Adrenal gland (tissue), 12 donors: ENCODE data around the gene FCN2. TPM values are rescaled to one million over a fixed set of nuclear protein-coding genes. Genes with fewer than 3 reads are reported as not detected.

ENCODE experiments used
- DNase-seq, 7 donors: peaks; one replicate each; pipeline ENCODE4 v3.0.0-alpha.2; 2019 to 2020
- H3K27ac ChIP-seq, 5 donors: fragments of 200-600 bp; sonication (generic) in 4 of 5; 1 replicate in 3 of 5; 2 replicates in 2 of 5; pipeline versions ENCODE4 v1.5.1 to v1.8.0; 2016 to 2020; ENCODE audit warnings: mild to moderate bottlenecking in 1 of 5
- H3K27me3 ChIP-seq: fragments of 200-600 bp; 2 replicates; pipeline ENCODE4 v1.8.0; 2021
- H3K36me3 ChIP-seq, 2 donors: fragments of 200-600 bp; replicated peaks in 1 of 2; 1 replicate in 1 of 2; 2 replicates in 1 of 2; pipeline versions ENCODE4 v1.5.1 to v1.8.0; 2018 to 2022
- H3K4me1 ChIP-seq, 2 donors: fragments of 200-600 bp; replicated peaks in 1 of 2; 1 replicate in 1 of 2; 2 replicates in 1 of 2; pipeline versions ENCODE4 v1.5.1 to v1.8.0; 2018 to 2021
- H3K4me3 ChIP-seq, 4 donors: fragments of 200-600 bp; sonication (generic) in 3 of 4; one replicate each; pipeline ENCODE4 v1.5.1; 2016 to 2018
- H3K9me3 ChIP-seq, 3 donors: fragments of 200-600 bp; sonication (generic) in 1 of 3; replicated peaks in 1 of 3; 1 replicate in 2 of 3; 2 replicates in 1 of 3; pipeline versions ENCODE4 v1.5.1 to v1.8.0; 2016 to 2021
- CTCF ChIP-seq, 6 experiments: fragments of 450-650 bp in 4 of 6; fragments of 200-600 bp in 2 of 6; sonication (generic) in 1 of 6; IDR thresholded peaks; 1 replicate in 5 of 6; 2 replicates in 1 of 6; pipeline versions ENCODE4 v1.5.1 to v1.8.0; 2016 to 2021; ENCODE audit warnings: antibody characterized with exemption in 6 of 6, mild to moderate bottlenecking in 2 of 6, moderate library complexity in 1 of 6
- POLR2A ChIP-seq, 2 donors: fragments of 450-650 bp; IDR thresholded peaks; one replicate each; pipeline ENCODE4 v1.6.1; 2017; ENCODE audit warnings: antibody characterized with exemption in 2 of 2, mild to moderate bottlenecking in 2 of 2, moderate library complexity in 1 of 2
- WGBS, 4 donors: extraction: QIAGEN DNeasy Blood & Tissue Kit in 2 of 4; methylation state at CpG; one replicate each; pipeline versions ENCODE4 v1.1.5 to v1.1.7; 2013 to 2017; 5-methylcytosine and 5-hydroxymethylcytosine counted together
- intact Hi-C, 2 donors: fragments of 100-400 bp; cut with DNase I; formaldehyde crosslinking; loops; one replicate each; pipeline versions ENCODE4 v1.14.1 to v1.15.0; 2022 to 2023
- polyA plus RNA-seq, 3 donors: library from polyadenylated mRNA; stranded (reverse); fragments of 200-250 nt in 2 of 3; fragments of 350-450 nt in 1 of 3; fragmentation: Illumina TruSeq in 1 of 3; extraction: RNeasy Lipid Tissue Mini Kit (QIAGEN cat#74804) in 1 of 3; gene quantifications; one replicate each; pipeline ENCODE4 v1.2.3, GENCODE V29; 2013 to 2014
- total RNA-seq, 9 donors: library from RNA; depleted of rRNA in 4 of 9; stranded (reverse); fragments of >200 nt in 4 of 9; fragments of 120-200 nt in 1 of 9; fragmentation: NEBNext Ultra II Directional in 1 of 9; extraction: Animal tissue kit (Norgen Biotek cat#: 25700) in 1 of 9; gene quantifications; one replicate each; pipeline versions ENCODE4 v1.1.0 to v1.2.4, GENCODE V29; 2013 to 2023
- donor health status: healthy with polysubstance abuse.
- donor health status: Bipolar disorder and iron deficiency.
- donor health status: DM: yes; HTN: yes; CAD: no.
- donor health status: DM: no; HTN: no; CAD: no.
- donor health status: DM: no; HTN: no; CAD: no.
- donor health status: DM: yes; HTN: yes; CAD: no.

FCN2 gene
- total and polyA plus RNA-seq, 12 donors, result 6.7 to 99.6 (median 31.2) TPM

DNA sequence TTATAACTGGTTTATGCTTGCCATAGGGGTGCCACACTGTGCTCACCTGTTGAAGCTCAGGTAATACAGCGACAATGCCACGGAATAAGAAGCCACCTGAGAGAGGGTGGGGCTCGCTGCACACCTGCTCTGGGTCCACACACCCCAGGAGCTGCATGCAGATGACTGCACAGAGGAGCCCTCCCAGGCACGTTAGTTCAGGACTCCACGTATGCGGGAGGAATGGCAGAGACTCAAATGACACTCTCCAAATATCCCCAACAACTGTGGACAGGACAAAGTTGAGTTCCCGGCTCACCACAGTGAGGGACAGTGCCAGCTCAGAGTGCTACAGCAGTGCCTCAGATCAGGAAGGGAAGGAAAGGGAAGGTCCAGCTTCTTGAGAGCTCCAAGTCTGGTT is 42.9 kb downstream of the FCN2 start:
- Histone ChIP-seq H3K27me3 (no peaks in the 10 kb centered on the region), H3K27ac (no peak overlapping the region), H3K4me1 (no peaks in the 10 kb centered on the region), H3K4me3 (no peak overlapping the region), H3K36me3 (no peaks in the 10 kb centered on the region), H3K9me3 (peaks cover 0 to 9% (median 0%) of the 10 kb centered on the region in 3 donors)
- DNase-seq, result peak in 1 of 7 donors; percentile 6
- TF ChIP-seq CTCF (IDR thresholded peaks at IDR 0.05), result no peak
- no peak for TF ChIP-seq POLR2A (IDR thresholded peaks at IDR 0.05)
- intact Hi-C loops, result no loop called here
- WGBS, 4 donors, result 87 to 93% (median 91%) methylated on average over 7 of the region's 7 CpGs

DNA sequence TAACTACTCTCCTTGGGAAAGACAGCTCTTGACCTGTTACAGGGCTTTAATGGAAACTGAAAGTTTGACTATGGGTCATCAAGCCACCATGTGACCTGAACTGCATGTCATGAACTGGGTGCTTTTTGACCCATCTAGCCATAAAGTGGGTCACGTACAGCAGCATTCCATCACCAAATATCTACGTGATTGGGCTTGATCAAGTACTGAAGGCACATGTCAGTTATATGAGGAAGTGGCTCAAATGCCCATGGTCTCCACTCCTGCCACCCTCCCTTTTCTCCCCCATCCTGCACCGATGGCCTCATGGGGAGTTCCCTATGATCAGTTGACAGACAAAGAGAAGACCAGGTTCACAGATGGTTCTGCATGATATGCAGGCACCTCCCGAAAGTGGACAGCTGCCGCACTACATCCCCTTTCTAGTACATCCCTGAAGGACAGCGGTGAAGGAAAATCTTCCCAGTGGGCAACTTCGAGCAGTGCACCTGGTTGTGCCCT is 44.5 kb downstream of the FCN2 start:
- intact Hi-C loops, result no loop called here
- peak in 1 of 7 donors; percentile 4 for DNase-seq
- Histone ChIP-seq H3K27me3 (no peaks in the 10 kb centered on the region), H3K4me1 (no peaks in the 10 kb centered on the region), H3K36me3 (no peaks in the 10 kb centered on the region), H3K4me3 (no peak overlapping the region), H3K27ac (no peak overlapping the region), H3K9me3 (peaks cover 0 to 2% (median 0%) of the 10 kb centered on the region in 3 donors)
- TF ChIP-seq POLR2A (IDR thresholded peaks at IDR 0.05), result no peak
- no peak for TF ChIP-seq CTCF (IDR thresholded peaks at IDR 0.05)
- 73 to 85% (median 80%) methylated on average over 7 of the region's 7 CpGs for WGBS, 4 donors

- intact Hi-C loops, result no loop called here
- H3K4me3 ChIP-seq, result no peak overlapping the region
- no peaks in the 10 kb centered on the region for H3K4me1 ChIP-seq
- H3K9me3 ChIP-seq, result no peaks in the 10 kb centered on the region
- WGBS, 4 donors, result 57 to 81% (median 78%) methylated on average over 6 to 15 of the region's 15 CpGs
- H3K27ac ChIP-seq, result no peak overlapping the region
- TF ChIP-seq CTCF (IDR thresholded peaks at IDR 0.05) (no peak), POLR2A (IDR thresholded peaks at IDR 0.05) (no peak)
- DNase-seq, result no peak
- no peaks in the 10 kb centered on the region for H3K36me3 ChIP-seq
- no peaks in the 10 kb centered on the region for H3K27me3 ChIP-seq
These were observed 48.0 kb downstream of the FCN2 start for GRCh38 chr9:134928436-134929192.

DNA sequence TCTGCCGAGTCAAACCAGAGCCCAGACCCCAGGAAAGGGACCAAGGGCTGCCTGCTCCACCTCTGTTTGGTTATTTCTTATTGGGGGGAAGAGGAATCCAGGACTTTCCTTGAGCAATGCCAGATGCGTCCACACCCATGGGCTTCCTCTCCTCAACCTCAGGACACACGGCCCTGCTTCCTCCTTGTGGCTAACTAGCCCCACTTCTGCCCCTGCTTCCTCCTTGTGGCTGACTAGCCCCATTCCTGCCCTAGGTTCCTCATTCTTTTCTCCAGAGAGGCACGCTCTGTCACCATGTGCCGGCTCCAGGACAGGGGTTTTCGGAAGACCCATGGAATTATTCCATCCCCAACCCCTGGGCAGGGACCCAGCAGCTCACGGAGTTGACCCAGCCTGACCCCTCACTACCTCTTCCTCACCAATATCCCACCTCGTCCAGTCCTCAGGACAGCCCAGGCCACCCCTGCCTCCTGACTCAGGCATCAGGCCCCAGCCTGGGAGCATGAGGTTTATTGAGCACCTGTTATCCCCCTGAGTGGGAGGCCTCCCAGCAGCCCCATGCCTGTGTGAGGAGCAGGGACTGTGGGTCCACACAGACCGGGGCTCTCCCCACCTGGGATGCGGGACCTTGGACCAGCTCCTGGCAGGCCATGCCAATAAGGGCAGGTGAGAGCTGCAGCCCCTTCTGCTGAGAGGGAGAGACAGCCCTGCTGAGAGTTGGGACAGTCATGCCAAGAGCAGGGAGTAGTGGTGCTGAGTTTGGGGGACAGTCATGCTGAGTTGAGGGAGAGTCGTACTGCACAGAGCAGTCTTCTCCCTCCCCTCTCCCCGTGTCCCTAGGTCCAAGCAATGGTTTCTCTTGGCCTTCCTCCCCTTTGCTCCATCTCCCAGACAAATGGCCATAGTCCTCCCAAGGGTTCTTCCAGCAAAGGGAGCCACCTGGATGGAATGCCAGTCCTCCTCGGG is 48.9 kb downstream of the FCN2 start:
- peak in 6 of 7 donors; percentile 36 to 62 (median 50) for DNase-seq
- TF ChIP-seq CTCF (IDR thresholded peaks at IDR 0.05) (no peak), POLR2A (IDR thresholded peaks at IDR 0.05) (no peak)
- Histone ChIP-seq H3K36me3 (no peaks in the 10 kb centered on the region), H3K27ac (no peak overlapping the region), H3K27me3 (no peaks in the 10 kb centered on the region), H3K4me1 (no peaks in the 10 kb centered on the region), H3K9me3 (no peaks in the 10 kb centered on the region), H3K4me3 (no peak overlapping the region)
- WGBS, 4 donors, result 72 to 80% (median 79%) methylated on average over 12 to 13 of the region's 13 CpGs
- intact Hi-C loops, result no loop called here
